Ascending aorta (tissue), 2 donors: Measurements from ENCODE around the gene CEP85L. TPM values are rescaled to one million over a fixed set of nuclear protein-coding genes. Genes with fewer than 3 reads are reported as not detected.

Source experiments
- DNase-seq, 2 donors: peaks; one replicate each; pipeline ENCODE4 v3.0.0-alpha.2; 2019; ENCODE audit warnings: low spot score in 2 of 2
- H3K27ac ChIP-seq, 2 donors: fragments of 200-600 bp; sonication (generic); one replicate each; pipeline ENCODE4 v1.5.1; 2016 to 2017; ENCODE audit warnings: mild to moderate bottlenecking in 1 of 2
- H3K27me3 ChIP-seq: fragments of 200-600 bp; sonication (generic); one replicate; pipeline ENCODE4 v1.5.1; 2017
- H3K36me3 ChIP-seq, 2 donors: fragments of 200-600 bp; sonication (generic); one replicate each; pipeline ENCODE4 v1.5.1; 2016
- H3K4me1 ChIP-seq, 2 donors: fragments of 200-600 bp; sonication (generic); one replicate each; pipeline ENCODE4 v1.5.1; 2016 to 2017; ENCODE audit warnings: mild to moderate bottlenecking in 1 of 2
- H3K4me3 ChIP-seq, 2 donors: fragments of 200-600 bp; sonication (generic); one replicate each; pipeline ENCODE4 v1.5.1; 2016 to 2017; ENCODE audit warnings: mild to moderate bottlenecking in 1 of 2
- H3K9me3 ChIP-seq, 2 donors: fragments of 200-600 bp; sonication (generic); one replicate each; pipeline ENCODE4 v1.5.1; 2016
- intact Hi-C: fragments of 100-400 bp; cut with DNase I; formaldehyde crosslinking; loops from one replicate; pipeline ENCODE4 v1.15.1; 2023
- total RNA-seq: library from RNA; depleted of rRNA; stranded (reverse); fragments of >200 nt; gene quantifications from one replicate; pipeline ENCODE4 v1.1.0, GENCODE V29; 2016
- TF ChIP-seq, protein P1 (sequence below), 3 experiments: fragments of 200-600 bp in 2 of 3; fragments of 450-650 bp in 1 of 3; sonication (generic) in 2 of 3; IDR thresholded peaks; one replicate each; pipeline ENCODE4 v1.5.1; 2016 to 2019; ENCODE audit warnings: antibody characterized with exemption in 3 of 3, mild to moderate bottlenecking in 1 of 3, moderate library complexity in 1 of 3

Gene CEP85L
- total RNA-seq, 1 donor from 2014 or later = 15.0 TPM

DNA sequence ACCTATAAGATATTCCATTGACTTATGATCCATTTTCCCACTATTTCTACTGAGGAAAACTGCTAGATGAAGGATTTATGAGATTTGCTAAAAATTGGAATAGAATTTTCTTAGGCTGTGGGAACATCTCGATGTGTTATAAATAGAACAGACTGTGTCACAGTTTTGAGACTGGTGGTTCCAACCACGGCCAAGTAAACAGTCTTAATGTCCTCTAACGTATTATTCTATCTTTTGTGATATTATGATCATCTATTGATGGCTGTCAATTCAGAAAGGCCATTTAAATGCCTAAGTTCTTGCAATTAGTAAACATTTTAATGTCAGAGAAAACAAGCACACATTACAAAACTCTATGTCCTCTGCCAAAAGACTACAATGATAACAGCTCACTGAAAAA, 174.8 kb downstream of the CEP85L start:
- intact Hi-C loops = no loop called here
- Histone ChIP-seq H3K4me3 (peak overlapping the region in 1 of 2 donors; percentile 21), H3K36me3 (peaks cover 0 to 4% of the 10 kb centered on the region in 2 donors), H3K9me3 (no peaks in the 10 kb centered on the region), H3K4me1 (peaks cover 0 to 7% of the 10 kb centered on the region in 2 donors), H3K27ac (peak overlapping the region; percentile 5 to 51), H3K27me3 (no peaks in the 10 kb centered on the region)
- TF ChIP-seq, protein P1, sequence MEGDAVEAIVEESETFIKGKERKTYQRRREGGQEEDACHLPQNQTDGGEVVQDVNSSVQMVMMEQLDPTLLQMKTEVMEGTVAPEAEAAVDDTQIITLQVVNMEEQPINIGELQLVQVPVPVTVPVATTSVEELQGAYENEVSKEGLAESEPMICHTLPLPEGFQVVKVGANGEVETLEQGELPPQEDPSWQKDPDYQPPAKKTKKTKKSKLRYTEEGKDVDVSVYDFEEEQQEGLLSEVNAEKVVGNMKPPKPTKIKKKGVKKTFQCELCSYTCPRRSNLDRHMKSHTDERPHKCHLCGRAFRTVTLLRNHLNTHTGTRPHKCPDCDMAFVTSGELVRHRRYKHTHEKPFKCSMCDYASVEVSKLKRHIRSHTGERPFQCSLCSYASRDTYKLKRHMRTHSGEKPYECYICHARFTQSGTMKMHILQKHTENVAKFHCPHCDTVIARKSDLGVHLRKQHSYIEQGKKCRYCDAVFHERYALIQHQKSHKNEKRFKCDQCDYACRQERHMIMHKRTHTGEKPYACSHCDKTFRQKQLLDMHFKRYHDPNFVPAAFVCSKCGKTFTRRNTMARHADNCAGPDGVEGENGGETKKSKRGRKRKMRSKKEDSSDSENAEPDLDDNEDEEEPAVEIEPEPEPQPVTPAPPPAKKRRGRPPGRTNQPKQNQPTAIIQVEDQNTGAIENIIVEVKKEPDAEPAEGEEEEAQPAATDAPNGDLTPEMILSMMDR (IDR thresholded peaks at IDR 0.05) = no peak
- DNase-seq = no peak

DNA sequence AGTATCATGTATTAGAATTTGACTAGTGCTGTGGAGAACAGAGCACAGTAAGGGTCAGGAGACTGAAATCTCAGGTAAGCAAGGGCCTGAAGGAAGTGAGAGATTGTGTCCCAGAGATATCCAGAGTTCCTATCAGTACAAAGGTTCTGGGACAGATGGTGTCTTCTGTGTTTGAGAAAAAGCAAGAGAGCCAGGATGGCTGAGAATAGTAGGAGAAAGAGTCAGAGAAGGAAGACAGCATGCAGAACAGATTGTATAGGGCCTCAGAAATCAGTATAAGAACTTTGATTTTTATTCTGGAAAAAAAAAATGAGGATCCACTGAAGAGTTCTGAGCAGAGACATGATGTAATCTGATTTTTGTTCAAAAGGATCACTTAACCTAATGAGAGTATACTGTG, 178.1 kb downstream of the CEP85L start:
- H3K9me3 ChIP-seq = no peaks in the 10 kb centered on the region
- H3K27ac ChIP-seq = peak overlapping the region; percentile 22 to 47
- no peaks in the 10 kb centered on the region for H3K36me3 ChIP-seq
- intact Hi-C loops = no loop called here
- peaks cover 0 to 7% of the 10 kb centered on the region in 2 donors for H3K4me1 ChIP-seq
- TF ChIP-seq, protein P1 (IDR thresholded peaks at IDR 0.05) = no peak
- H3K4me3 ChIP-seq = no peak overlapping the region
- no peaks in the 10 kb centered on the region for H3K27me3 ChIP-seq
- DNase-seq = no peak

DNA sequence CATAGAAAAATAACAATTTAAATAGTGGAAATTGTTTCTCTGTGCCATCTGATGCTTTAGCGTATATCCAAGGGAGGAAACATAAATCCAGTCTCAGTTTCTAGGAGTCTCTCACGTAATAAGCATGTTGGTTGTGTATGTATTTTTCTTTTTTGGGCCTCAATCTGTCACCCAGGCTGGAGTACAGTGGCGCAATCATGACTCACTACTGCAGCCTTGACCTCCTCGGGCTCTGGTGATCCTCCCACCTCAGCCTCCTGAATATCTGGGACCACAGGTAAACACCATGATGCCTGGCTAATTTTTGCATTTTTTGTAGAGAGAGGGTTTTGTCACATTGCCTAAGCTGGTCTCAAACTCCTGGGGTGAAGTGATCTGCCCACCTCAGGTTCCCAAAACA, 181.9 kb downstream of the CEP85L start:
- no peak for DNase-seq
- intact Hi-C loops = no loop called here
- no peaks in the 10 kb centered on the region for H3K4me1 ChIP-seq
- TF ChIP-seq, protein P1 (IDR thresholded peaks at IDR 0.05) = no peak
- no peak overlapping the region for H3K4me3 ChIP-seq
- no peaks in the 10 kb centered on the region for H3K9me3 ChIP-seq
- H3K27ac ChIP-seq = no peak overlapping the region
- no peaks in the 10 kb centered on the region for H3K27me3 ChIP-seq
- H3K36me3 ChIP-seq = peaks cover 3% of the 10 kb centered on the region in 2 donors

DNA sequence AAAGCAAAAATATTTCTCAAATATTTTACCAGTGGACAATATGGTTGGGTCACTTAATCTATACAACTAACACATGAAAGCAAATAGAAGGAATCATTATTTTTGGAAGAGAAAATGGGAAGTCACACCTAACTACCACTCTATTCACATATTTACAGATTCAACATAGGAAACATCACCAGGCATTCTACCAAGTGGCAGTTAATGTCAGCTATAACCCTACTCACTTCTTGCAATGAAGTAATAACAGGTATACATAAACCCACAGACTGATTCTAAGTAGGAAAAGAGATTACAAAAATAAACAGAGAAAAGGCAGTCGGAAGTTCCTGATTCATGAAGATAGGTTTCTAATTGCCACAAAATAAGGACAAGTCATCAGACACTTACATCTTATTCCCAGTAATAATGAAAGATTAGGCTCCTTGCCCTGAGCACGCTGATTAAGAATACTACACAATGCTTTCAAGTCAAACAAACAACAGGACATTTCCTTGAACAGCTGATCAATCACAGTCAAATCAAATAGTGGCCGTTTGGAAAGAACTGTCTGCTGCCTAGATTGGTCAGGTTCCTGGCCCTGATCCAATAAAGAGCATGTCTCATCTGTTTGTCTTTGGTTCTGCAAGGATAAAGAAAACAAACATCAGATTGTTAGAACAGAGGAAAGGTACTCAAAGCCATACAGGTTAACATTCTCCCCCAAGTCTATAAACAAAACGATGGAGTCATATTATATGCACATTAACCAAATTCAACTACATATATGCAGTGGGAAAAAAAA, 182.5 kb downstream of the CEP85L start:
- no peak overlapping the region for H3K27ac ChIP-seq
- TF ChIP-seq, protein P1 (IDR thresholded peaks at IDR 0.05) = no peak
- H3K36me3 ChIP-seq = peaks cover 3% of the 10 kb centered on the region in 2 donors
- no peaks in the 10 kb centered on the region for H3K4me1 ChIP-seq
- no peak overlapping the region for H3K4me3 ChIP-seq
- intact Hi-C loops = no loop called here
- no peak for DNase-seq
- no peaks in the 10 kb centered on the region for H3K9me3 ChIP-seq
- H3K27me3 ChIP-seq = no peaks in the 10 kb centered on the region

DNA sequence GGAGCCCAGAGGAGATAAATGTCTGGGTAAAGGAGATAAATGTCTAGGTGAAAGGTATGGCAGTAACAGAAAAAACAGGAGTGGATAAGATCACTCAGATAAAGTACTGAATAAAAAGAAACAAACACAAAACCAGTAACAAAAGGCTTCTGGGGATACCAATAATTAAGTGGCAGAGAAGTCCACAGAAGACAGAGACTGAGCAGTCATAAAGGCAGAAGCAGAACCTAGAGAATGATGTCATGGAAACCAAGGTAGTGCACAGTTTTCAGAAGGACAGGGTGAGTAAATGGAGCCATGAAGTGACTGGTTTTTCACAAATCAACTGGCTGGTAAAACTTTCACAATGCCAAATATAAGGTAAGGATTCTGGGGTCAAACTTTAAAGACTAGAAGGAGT, 184.2 kb downstream of the CEP85L start:
- H3K36me3 ChIP-seq = peaks cover 3% of the 10 kb centered on the region in 2 donors
- DNase-seq = no peak
- intact Hi-C loops = no loop called here
- no peak overlapping the region for H3K4me3 ChIP-seq
- H3K27me3 ChIP-seq = no peaks in the 10 kb centered on the region
- H3K9me3 ChIP-seq = no peaks in the 10 kb centered on the region
- H3K27ac ChIP-seq = no peak overlapping the region
- no peaks in the 10 kb centered on the region for H3K4me1 ChIP-seq
- TF ChIP-seq, protein P1 (IDR thresholded peaks at IDR 0.05) = no peak
